ENCODE data around the gene INPP4B. TPM values are rescaled to one million over a fixed set of nuclear protein-coding genes. Genes with fewer than 3 reads are reported as not detected.

INPP4B gene
- total and polyA plus RNA-seq, 7 donors: 1.5 to 16.8 (median 9.5) TPM

DNA sequence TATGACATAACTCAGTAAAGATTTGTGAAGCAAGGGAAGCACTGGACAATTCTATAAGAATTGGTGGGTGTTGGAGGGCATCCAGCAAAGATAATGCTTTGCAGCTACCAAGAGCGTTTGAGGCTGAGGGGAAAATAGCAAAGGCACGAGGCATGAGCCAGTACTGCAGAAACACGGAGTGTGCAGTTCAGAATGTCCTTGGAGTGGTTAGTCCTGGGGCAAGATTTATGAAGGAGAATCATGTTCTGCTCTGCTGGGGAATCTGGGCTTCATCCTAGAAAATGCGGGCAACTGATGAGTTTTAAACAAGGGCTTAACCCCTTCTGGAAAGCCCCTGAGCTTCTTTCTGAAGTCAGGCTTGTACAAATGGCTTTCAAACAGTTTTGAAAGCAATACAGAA lies 757.2 kb downstream of the INPP4B start:
- no peak for ATAC-seq
- TF ChIP-seq CTCF (IDR thresholded peaks at IDR 0.05): no peak

DNA sequence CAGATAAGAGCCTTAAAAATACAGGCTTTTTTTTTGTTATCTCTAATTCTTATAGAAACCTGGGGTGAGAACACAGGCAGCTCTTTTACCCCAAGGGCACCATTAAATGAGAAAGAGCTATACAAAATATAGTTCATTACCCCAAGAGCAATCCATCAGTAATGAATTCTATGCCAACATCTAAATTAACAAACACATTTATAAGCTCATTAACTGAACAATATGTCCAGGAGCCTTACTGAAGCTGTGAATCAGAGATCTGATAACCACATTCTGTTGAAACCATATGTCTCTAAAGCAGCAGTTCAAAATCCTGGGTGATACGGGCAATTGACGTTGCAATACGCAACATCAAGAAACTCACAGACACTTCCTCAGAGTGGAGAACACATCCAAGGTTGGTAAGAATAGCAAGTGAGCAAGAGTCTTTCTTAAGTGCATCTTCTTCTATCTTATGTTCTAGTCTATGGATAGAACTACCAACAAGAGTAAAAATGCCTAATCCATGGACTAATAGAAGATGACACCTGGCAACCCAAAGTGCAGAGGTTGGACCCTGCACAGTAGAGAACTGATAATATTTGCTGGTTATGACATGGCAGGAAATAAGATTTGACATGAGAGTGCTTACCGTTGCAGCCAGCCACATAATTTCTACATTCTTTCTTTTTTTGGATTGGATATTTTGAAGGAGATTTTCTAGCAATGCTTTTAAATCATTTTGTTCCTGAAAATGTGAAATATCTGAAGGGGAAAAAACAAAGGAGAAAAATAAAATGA lies 760.4 kb downstream of the INPP4B start:
- ATAC-seq (no peak), DNase-seq (no peak)
- Histone ChIP-seq H3K9me3 (no peaks in the 10 kb centered on the region), H3K4me3 (no peak overlapping the region), H3K27me3 (ENCODE audit: insufficient read depth in 3 of 3, low read length in 2 of 3) (no peaks in the 10 kb centered on the region), H3K4me1 (no peaks in the 10 kb centered on the region), H3K36me3 (ENCODE audit: insufficient read depth in 1 of 2, low read depth in 1 of 2) (no peaks in the 10 kb centered on the region), H3K27ac (no peak overlapping the region)
- TF ChIP-seq CTCF (IDR thresholded peaks at IDR 0.05): no peak
- WGBS, 3 donors: 77 to 92% (median 89%) methylated on average over 4 of the region's 4 CpGs
- intact Hi-C loops (cut with DNase I): no loop called here

More for the DNA sequence above, 757.2 kb downstream of the INPP4B start:
- WGBS, 3 donors: 29 to 52% (median 50%) methylated on average over 4 of the region's 4 CpGs
- no peak for DNase-seq
- H3K4me3 ChIP-seq: no peak overlapping the region
- H3K27me3 ChIP-seq (ENCODE audit: insufficient read depth in 3 of 3, low read length in 2 of 3): no peaks in the 10 kb centered on the region
- no peaks in the 10 kb centered on the region for H3K9me3 ChIP-seq
- no peaks in the 10 kb centered on the region for H3K4me1 ChIP-seq
- H3K36me3 ChIP-seq (ENCODE audit: insufficient read depth in 1 of 2, low read depth in 1 of 2): no peaks in the 10 kb centered on the region
- no peak overlapping the region for H3K27ac ChIP-seq
- intact Hi-C loops (cut with DNase I): no loop called here

DNA sequence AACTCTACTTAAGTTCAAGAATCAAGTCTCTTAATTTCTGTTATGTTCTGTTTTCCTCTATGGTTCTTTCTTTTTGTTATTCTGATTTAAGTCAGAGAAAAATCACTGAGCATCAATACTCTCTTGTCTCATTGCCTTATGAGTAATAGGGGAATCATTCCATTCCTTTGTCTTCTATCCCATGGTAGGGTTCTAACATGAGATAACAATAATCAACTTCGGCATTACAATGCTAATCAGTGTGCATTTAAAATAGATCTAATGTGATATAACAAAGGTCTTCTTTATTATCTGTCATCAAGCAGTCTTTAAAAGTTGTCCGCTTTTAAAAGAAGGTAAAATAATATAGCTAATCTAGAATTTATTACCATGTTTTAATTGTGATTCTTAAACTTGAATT lies 762.8 kb downstream of the INPP4B start:
- ATAC-seq (no peak), DNase-seq (no peak)
- Histone ChIP-seq H3K4me3 (no peak overlapping the region), H3K27me3 (ENCODE audit: insufficient read depth in 3 of 3, low read length in 2 of 3) (no peaks in the 10 kb centered on the region), H3K9me3 (no peaks in the 10 kb centered on the region), H3K4me1 (no peaks in the 10 kb centered on the region), H3K36me3 (ENCODE audit: insufficient read depth in 1 of 2, low read depth in 1 of 2) (no peaks in the 10 kb centered on the region), H3K27ac (no peak overlapping the region)
- TF ChIP-seq CTCF (IDR thresholded peaks at IDR 0.05): no peak
- intact Hi-C loops (cut with DNase I): no loop called here
- WGBS, 3 donors: 93 to 97% (median 96%) methylated on average over 2 of the region's 2 CpGs

GRCh38 chr4:142081025-142081424 lies 765.1 kb downstream of the INPP4B start:
- H3K36me3 ChIP-seq (ENCODE audit: insufficient read depth in 1 of 2, low read depth in 1 of 2): no peaks in the 10 kb centered on the region
- DNase-seq (no peak), ATAC-seq (no peak)
- intact Hi-C loops (cut with DNase I): no loop called here
- no peaks in the 10 kb centered on the region for H3K4me1 ChIP-seq
- no peaks in the 10 kb centered on the region for H3K9me3 ChIP-seq
- H3K4me3 ChIP-seq: no peak overlapping the region
- H3K27me3 ChIP-seq (ENCODE audit: insufficient read depth in 3 of 3, low read length in 2 of 3): no peaks in the 10 kb centered on the region
- no peak overlapping the region for H3K27ac ChIP-seq
- no peak for TF ChIP-seq CTCF (IDR thresholded peaks at IDR 0.05)
- WGBS, 3 donors: 84 to 88% (median 88%) methylated on average over 4 of the region's 4 CpGs

- intact Hi-C loops (cut with DNase I): no loop called here
- WGBS, 3 donors: 93 to 98% (median 94%) methylated on average over 1 of the region's 1 CpG
- no peak for DNase-seq
- no peaks in the 10 kb centered on the region for H3K36me3 ChIP-seq (ENCODE audit: insufficient read depth in 1 of 2, low read depth in 1 of 2)
- ATAC-seq: no peak
- H3K27me3 ChIP-seq (ENCODE audit: insufficient read depth in 3 of 3, low read length in 2 of 3): no peaks in the 10 kb centered on the region
- no peaks in the 10 kb centered on the region for H3K4me1 ChIP-seq
- TF ChIP-seq CTCF (IDR thresholded peaks at IDR 0.05): no peak
- H3K27ac ChIP-seq: no peak overlapping the region
- no peak overlapping the region for H3K4me3 ChIP-seq
- H3K9me3 ChIP-seq: no peaks in the 10 kb centered on the region
These were observed 766.1 kb downstream of the INPP4B start for GRCh38 chr4:142079959-142080358.

Measured in psoas muscle (tissue), 8 donors.